GM10248 (cell line): Measurements from ENCODE around the gene CCDC120.
A peak's percentile ranks its signal among the peaks of the same experiment; 100 is the strongest.

ENCODE experiments used
- CTCF ChIA-PET: fragments of 300-600 bp; sonication (Branson Sonifier 250); formaldehyde crosslinking; extraction: SDS; loops from one replicate; lab custom pipeline; 2021; ENCODE audit warnings: antibody characterized with exemption; lab: Yijun Ruan, JAX
- POLR2A ChIA-PET: fragments of 350-650 bp; sonication (Branson Sonifier 250); formaldehyde crosslinking; extraction: SDS; loops from one replicate; lab custom pipeline; 2020; ENCODE audit warnings: antibody characterized with exemption; lab: Yijun Ruan, JAX
- DNase-seq: peaks from one replicate; pipeline ENCODE4 v3.0.0; 2012; ENCODE audit errors: extremely low spot score
- CTCF ChIP-seq: IDR thresholded peaks from 2 replicates; pipeline ENCODE4 v1.5.1; 2012; ENCODE audit warnings: mild to moderate bottlenecking, low read depth; ENCODE audit errors: extremely low read depth, missing control alignments, control extremely low read depth

The CCDC120 gene

GRCh38 chrX:49073601-49074575, 15.1 kb downstream of the CCDC120 start, which contains the start of gene PRAF2:
PRAF2 (minus strand) TSS chrX:49074002; CDS start chrX:49073987, 15 bp downstream.
- POLR2A ChIA-PET, result interaction anchor here (0.7 kb wide), 1 partner anchor 82 kb away, joined by 3 read pairs; no protein-coding TSS in a partner anchor
- CTCF ChIA-PET, result no interaction called here
- peak; percentile 87 for DNase-seq
- no peak for TF ChIP-seq CTCF

GRCh38 chrX:49075347-49075746, 16.5 kb downstream of the CCDC120 start:
- no peak for DNase-seq
- POLR2A ChIA-PET, result no interaction called here
- CTCF ChIA-PET, result no interaction called here
- no peak for TF ChIP-seq CTCF

- no peak for TF ChIP-seq CTCF
- ChIA-PET CTCF (no interaction called here), POLR2A (no interaction called here)
- no peak for DNase-seq
These were observed 19.1 kb downstream of the CCDC120 start for GRCh38 chrX:49077941-49078340.

GRCh38 chrX:49079489-49080428, 21.0 kb downstream of the CCDC120 start, which contains the start of gene WDR45:
WDR45 (minus strand) TSS chrX:49079887; CDS start chrX:49078095, 1,792 bp downstream.
- POLR2A ChIA-PET, result interaction anchor here (0.5 to 0.6 kb wide), 2 partner anchors 49 to 260 kb away, joined by 3 to 5 read pairs; no protein-coding TSS in a partner anchor
- peak; percentile 81 for DNase-seq
- no peak for TF ChIP-seq CTCF
- CTCF ChIA-PET, result interaction anchor here (1.0 to 1.1 kb wide), 2 partner anchors 11 to 76 kb away, joined by 3 to 4 read pairs; no protein-coding TSS in a partner anchor

GRCh38 chrX:49082271-49082871, 23.6 kb downstream of the CCDC120 start:
- no peak for DNase-seq
- ChIA-PET POLR2A (no interaction called here), CTCF (no interaction called here)
- TF ChIP-seq CTCF, result no peak
